ENCODE measurements around the gene GULP1.

DNA sequence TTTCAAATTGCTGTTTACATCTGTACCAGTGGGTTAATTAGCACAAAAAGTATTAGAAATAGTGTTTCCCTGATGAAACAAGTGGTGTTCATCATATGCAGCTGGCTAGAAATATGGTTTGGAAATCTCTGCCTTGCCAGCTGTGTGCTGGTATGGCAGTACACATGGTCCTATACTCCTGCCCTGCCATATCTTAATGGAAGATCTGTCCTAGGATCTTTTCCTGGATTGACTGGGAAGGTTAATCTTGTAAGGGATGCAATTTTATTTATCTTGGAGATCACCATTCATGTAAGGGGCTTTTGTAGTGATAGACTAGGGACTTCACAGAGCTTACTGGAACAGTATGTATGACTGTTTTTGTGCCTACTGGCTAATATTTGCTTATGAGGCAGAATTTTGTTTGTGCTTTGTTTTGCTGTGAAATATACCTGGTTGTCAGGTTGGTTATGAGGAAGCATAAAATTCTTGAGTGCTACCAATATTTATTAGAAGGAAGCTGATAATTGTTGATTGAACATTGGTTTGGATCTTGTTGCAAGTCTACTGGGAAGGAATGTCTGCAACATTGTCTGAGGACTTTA lies 73.5 kb downstream of the GULP1 start:
- TF ChIP-seq, protein P1, sequence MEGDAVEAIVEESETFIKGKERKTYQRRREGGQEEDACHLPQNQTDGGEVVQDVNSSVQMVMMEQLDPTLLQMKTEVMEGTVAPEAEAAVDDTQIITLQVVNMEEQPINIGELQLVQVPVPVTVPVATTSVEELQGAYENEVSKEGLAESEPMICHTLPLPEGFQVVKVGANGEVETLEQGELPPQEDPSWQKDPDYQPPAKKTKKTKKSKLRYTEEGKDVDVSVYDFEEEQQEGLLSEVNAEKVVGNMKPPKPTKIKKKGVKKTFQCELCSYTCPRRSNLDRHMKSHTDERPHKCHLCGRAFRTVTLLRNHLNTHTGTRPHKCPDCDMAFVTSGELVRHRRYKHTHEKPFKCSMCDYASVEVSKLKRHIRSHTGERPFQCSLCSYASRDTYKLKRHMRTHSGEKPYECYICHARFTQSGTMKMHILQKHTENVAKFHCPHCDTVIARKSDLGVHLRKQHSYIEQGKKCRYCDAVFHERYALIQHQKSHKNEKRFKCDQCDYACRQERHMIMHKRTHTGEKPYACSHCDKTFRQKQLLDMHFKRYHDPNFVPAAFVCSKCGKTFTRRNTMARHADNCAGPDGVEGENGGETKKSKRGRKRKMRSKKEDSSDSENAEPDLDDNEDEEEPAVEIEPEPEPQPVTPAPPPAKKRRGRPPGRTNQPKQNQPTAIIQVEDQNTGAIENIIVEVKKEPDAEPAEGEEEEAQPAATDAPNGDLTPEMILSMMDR (IDR thresholded peaks at IDR 0.05; ENCODE audit: insufficient read depth, low read depth, low read length): no peak
- TF ChIP-seq EZH2 (IDR thresholded peaks at IDR 0.05; ENCODE audit: insufficient read depth, low read length): no peak

Measured in astrocyte (in vitro differentiated cells and primary cell).